Measurements from ENCODE around the gene LSM14A. TPM values are rescaled to one million over a fixed set of nuclear protein-coding genes. Genes with fewer than 3 reads are reported as not detected.
"Not testable (repeated sequence)": the region's sequence is repeated elsewhere in the genome, so short reads cannot be mapped to it uniquely, and the experiment has no call there.

Gene LSM14A
- total and polyA plus RNA-seq, 4 donors = 12.6 to 133 (median 48.0) TPM

GRCh38 chr19:34169475-34170199 is 2.7 kb upstream of the LSM14A start:
- H3K9me3 ChIP-seq (ENCODE audit: control insufficient read depth in 4 of 4, low read length in 3 of 4); H3K36me3 ChIP-seq (ENCODE audit: control insufficient read depth in 4 of 4, insufficient read depth in 3 of 4, low read depth in 1 of 4, low read length in 3 of 4); H3K27ac ChIP-seq (ENCODE audit: low read depth in 1 of 2, low read length in 2 of 2); DNase-seq (ENCODE audit: low spot score); H3K4me3 ChIP-seq (ENCODE audit: low read depth in 1 of 3, low read length in 3 of 3); H3K9ac ChIP-seq (ENCODE audit: low read depth in 1 of 2, low read length in 2 of 2); H3K27me3 ChIP-seq (ENCODE audit: control insufficient read depth in 4 of 4, insufficient read depth in 4 of 4, low read length in 3 of 4): not testable (repeated sequence)
- H3K4me1 ChIP-seq (ENCODE audit: control insufficient read depth in 4 of 4, insufficient read depth in 4 of 4, low read length in 3 of 4) = peaks cover 2 to 26% (median 17%) of the 10 kb centered on the region in 4 donors
- WGBS = 97% methylated on average over 12 of the region's 12 CpGs

DNA sequence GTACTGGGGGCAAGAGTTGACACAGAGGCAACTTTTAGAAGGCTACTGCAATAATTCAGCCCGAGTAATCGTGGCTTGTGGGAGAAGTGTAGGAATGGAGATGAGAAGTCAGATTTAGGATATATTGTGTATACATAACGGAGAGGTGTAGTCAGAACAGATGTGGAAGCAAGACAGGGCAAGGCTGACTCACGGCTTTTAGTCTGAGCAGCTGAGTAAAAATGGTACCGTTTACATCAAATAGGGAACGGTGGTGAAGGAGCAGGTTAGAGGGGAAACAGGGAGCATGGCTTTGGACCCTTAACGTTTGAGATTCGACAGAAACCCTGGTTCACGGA is 796 bp upstream of the LSM14A start:
- peak overlapping the region; percentile 66 to 82 for H3K9ac ChIP-seq (ENCODE audit: low read depth in 1 of 2, low read length in 2 of 2)
- H3K9me3 ChIP-seq (ENCODE audit: control insufficient read depth in 4 of 4, low read length in 3 of 4) = no peaks in the 10 kb centered on the region
- H3K27ac ChIP-seq (ENCODE audit: low read depth in 1 of 2, low read length in 2 of 2) = peak overlapping the region; percentile 98 to 100
- H3K4me1 ChIP-seq (ENCODE audit: control insufficient read depth in 4 of 4, insufficient read depth in 4 of 4, low read length in 3 of 4) = peaks cover 9 to 33% (median 23%) of the 10 kb centered on the region in 4 donors
- DNase-seq (ENCODE audit: low spot score) = no peak
- no peaks in the 10 kb centered on the region for H3K36me3 ChIP-seq (ENCODE audit: control insufficient read depth in 4 of 4, insufficient read depth in 3 of 4, low read depth in 1 of 4, low read length in 3 of 4)
- TF ChIP-seq SP1 (IDR thresholded peaks at IDR 0.05) (no peak), GABPA (IDR thresholded peaks at IDR 0.05 in 1 of 2, conservative IDR thresholded peaks at IDR 0.05 in 1 of 2) (no peak), REST (IDR thresholded peaks at IDR 0.05) (no peak), FOXA2 (IDR thresholded peaks at IDR 0.05) (no peak), RAD21 (IDR thresholded peaks at IDR 0.05) (no peak), FOXA1 (IDR thresholded peaks at IDR 0.05) (no peak), NR2F2 (IDR thresholded peaks at IDR 0.05) (no peak), HNF4G (IDR thresholded peaks at IDR 0.05) (no peak), RXRA (IDR thresholded peaks at IDR 0.05) (no peak), ATF3 (IDR thresholded peaks at IDR 0.05) (no peak), JUND (IDR thresholded peaks at IDR 0.05) (no peak), EGR1 (IDR thresholded peaks at IDR 0.05; ENCODE audit: low read depth in 2 of 2) (no peak), TAF1 (conservative IDR thresholded peaks at IDR 0.05) (no peak), MAX (IDR thresholded peaks at IDR 0.05) (no peak)
- TF ChIP-seq, protein P1, sequence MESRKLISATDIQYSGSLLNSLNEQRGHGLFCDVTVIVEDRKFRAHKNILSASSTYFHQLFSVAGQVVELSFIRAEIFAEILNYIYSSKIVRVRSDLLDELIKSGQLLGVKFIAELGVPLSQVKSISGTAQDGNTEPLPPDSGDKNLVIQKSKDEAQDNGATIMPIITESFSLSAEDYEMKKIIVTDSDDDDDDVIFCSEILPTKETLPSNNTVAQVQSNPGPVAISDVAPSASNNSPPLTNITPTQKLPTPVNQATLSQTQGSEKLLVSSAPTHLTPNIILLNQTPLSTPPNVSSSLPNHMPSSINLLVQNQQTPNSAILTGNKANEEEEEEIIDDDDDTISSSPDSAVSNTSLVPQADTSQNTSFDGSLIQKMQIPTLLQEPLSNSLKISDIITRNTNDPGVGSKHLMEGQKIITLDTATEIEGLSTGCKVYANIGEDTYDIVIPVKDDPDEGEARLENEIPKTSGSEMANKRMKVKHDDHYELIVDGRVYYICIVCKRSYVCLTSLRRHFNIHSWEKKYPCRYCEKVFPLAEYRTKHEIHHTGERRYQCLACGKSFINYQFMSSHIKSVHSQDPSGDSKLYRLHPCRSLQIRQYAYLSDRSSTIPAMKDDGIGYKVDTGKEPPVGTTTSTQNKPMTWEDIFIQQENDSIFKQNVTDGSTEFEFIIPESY (IDR thresholded peaks at IDR 0.05) = no peak
- TF ChIP-seq, protein P2, sequence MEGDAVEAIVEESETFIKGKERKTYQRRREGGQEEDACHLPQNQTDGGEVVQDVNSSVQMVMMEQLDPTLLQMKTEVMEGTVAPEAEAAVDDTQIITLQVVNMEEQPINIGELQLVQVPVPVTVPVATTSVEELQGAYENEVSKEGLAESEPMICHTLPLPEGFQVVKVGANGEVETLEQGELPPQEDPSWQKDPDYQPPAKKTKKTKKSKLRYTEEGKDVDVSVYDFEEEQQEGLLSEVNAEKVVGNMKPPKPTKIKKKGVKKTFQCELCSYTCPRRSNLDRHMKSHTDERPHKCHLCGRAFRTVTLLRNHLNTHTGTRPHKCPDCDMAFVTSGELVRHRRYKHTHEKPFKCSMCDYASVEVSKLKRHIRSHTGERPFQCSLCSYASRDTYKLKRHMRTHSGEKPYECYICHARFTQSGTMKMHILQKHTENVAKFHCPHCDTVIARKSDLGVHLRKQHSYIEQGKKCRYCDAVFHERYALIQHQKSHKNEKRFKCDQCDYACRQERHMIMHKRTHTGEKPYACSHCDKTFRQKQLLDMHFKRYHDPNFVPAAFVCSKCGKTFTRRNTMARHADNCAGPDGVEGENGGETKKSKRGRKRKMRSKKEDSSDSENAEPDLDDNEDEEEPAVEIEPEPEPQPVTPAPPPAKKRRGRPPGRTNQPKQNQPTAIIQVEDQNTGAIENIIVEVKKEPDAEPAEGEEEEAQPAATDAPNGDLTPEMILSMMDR (IDR thresholded peaks at IDR 0.05; ENCODE audit: low read depth, low read length, missing input control) = no peak
- peak overlapping the region; percentile 68 to 94 (median 73) for H3K4me3 ChIP-seq (ENCODE audit: low read depth in 1 of 3, low read length in 3 of 3)
- H3K27me3 ChIP-seq (ENCODE audit: control insufficient read depth in 4 of 4, insufficient read depth in 4 of 4, low read length in 3 of 4) = no peaks in the 10 kb centered on the region
- 39% methylated on average over 9 of the region's 9 CpGs for WGBS
